Measurements from ENCODE around the gene IL20RA. TPM values are rescaled to one million over a fixed set of nuclear protein-coding genes. Genes with fewer than 3 reads are reported as not detected.
"Not testable (repeated sequence)": the region's sequence is repeated elsewhere in the genome, so short reads cannot be mapped to it uniquely, and the experiment has no call there.

The IL20RA gene
- total RNA-seq, 6 experiments from 2014 or later = not detected

DNA sequence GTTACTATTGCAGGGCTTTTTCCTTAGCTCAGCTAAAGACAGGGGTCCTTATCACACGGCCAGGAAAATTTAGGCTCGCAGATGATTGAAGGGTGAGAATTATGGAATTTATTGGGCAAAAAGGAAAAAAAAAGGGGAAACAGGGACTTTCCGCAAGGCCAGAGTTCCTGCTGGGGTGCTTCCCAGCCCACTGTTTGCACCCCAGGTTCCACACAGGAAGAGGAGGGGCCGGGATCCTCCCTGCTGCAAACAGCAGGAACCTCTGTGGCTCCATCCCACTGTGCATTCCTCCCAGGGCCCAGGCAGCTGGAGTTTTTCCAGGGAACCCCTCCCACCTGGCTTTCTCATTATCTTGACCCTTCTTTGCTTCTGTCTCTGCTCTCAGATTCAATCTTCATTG is 35.9 kb upstream of the IL20RA start:
- Mint-ChIP-seq H3K36me3 (ENCODE audit: low read depth) (no peaks in the 10 kb centered on the region), H3K4me3 (no peak overlapping the region), H3K27me3 (ENCODE audit: insufficient read depth) (peaks cover 8% of the 10 kb centered on the region; the same call in 1 of the 2 replicates), H3K27ac (no peak overlapping the region), H3K9me3 (no peaks in the 10 kb centered on the region), H3K4me1 (ENCODE audit: low read depth) (no peaks in the 10 kb centered on the region)
- no peak for DNase-seq
- TF ChIP-seq, protein P1, sequence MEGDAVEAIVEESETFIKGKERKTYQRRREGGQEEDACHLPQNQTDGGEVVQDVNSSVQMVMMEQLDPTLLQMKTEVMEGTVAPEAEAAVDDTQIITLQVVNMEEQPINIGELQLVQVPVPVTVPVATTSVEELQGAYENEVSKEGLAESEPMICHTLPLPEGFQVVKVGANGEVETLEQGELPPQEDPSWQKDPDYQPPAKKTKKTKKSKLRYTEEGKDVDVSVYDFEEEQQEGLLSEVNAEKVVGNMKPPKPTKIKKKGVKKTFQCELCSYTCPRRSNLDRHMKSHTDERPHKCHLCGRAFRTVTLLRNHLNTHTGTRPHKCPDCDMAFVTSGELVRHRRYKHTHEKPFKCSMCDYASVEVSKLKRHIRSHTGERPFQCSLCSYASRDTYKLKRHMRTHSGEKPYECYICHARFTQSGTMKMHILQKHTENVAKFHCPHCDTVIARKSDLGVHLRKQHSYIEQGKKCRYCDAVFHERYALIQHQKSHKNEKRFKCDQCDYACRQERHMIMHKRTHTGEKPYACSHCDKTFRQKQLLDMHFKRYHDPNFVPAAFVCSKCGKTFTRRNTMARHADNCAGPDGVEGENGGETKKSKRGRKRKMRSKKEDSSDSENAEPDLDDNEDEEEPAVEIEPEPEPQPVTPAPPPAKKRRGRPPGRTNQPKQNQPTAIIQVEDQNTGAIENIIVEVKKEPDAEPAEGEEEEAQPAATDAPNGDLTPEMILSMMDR (IDR thresholded peaks at IDR 0.05) = no peak

DNA sequence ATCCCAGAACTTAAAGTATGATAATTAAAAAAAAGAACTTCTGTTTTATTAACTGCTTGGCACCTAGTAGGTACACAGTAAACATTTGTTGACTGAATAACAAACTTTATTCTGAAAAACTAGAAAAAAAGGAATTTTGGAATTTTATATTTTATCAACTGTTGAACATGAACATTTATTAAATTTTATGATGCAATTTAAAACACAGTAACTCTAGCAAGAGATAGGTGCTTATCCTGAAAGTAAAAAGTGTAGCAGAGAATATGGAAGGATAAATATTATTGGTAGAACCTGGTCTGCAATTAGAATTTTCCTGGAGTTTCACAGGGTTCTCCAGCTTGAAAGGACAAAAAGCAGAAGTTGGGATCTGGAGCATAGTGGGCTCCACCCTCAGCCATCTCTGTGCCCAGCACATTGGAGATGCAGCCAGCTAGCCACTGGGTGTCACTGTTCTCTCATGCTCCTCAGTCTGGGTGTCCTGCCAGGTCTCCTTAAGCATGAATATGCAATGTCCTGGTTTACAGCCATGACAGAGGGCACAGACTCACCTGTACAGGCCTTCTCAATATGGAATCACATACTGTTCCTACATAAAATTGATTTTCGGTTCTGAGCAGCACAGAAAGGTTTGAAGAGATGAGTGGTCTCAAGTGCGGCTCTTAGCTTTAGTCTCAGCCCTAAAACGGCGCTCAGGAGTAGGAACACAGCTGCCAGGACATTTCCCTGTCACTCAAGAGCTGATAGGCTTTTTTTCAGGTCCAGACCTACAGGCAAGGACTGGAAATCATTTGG is 31.7 kb upstream of the IL20RA start:
- H3K27me3 Mint-ChIP-seq (ENCODE audit: insufficient read depth) = no peaks in the 10 kb centered on the region; the same call in 1 of the 2 replicates
- no peak overlapping the region for H3K4me3 Mint-ChIP-seq
- TF ChIP-seq, protein P1 (IDR thresholded peaks at IDR 0.05) = peak; percentile 83
- H3K4me1 Mint-ChIP-seq (ENCODE audit: low read depth) = no peaks in the 10 kb centered on the region
- peak; percentile 65 for DNase-seq
- H3K36me3 Mint-ChIP-seq (ENCODE audit: low read depth) = no peaks in the 10 kb centered on the region
- no peaks in the 10 kb centered on the region; the same call in 1 of the 2 replicates for H3K9me3 Mint-ChIP-seq
- H3K27ac Mint-ChIP-seq = no peak overlapping the region

DNA sequence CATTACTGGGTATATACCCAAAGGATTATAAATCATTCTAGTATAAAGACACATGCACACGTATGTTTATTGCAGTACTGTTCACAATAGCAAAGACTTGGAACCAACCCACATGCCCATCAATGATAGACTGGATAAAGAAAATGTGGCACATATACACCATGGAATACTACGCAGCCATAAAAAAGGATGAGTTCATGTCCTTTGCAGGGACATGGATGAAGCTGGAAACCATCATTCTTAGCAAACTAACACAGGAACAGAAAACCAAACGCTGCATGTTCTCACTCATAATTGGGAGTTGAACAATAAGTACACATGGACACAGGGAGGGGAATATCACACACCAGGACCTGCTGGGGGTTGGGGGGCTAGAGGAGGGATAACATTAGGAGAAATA is 31.0 kb upstream of the IL20RA start:
- not testable (repeated sequence) for H3K36me3 Mint-ChIP-seq (ENCODE audit: low read depth); DNase-seq; H3K4me3 Mint-ChIP-seq; H3K27me3 Mint-ChIP-seq (ENCODE audit: insufficient read depth); H3K4me1 Mint-ChIP-seq (ENCODE audit: low read depth); H3K27ac Mint-ChIP-seq; H3K9me3 Mint-ChIP-seq

DNA sequence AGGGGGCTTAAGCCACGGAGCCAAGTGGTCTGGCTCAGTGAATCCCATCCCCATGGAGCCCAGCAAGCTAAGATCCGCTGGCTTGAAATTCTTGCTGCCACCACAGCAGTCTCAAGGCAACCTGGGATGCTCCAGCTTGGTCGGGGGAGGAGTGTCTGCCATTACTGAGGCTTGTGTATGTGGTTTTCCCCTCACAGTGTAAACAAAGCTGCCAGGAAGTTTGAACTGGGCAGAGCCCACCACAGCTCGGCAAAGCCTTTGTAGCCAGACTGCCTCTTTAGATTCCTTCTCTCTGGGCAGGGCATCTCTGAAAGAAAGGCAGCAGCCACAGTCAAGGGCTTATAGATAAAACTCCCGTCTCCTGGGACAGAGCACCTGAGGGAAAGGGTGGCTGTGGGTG is 25.5 kb upstream of the IL20RA start:
- H3K4me3 Mint-ChIP-seq = no peak overlapping the region
- H3K4me1 Mint-ChIP-seq (ENCODE audit: low read depth) = no peaks in the 10 kb centered on the region
- H3K9me3 Mint-ChIP-seq = no peaks in the 10 kb centered on the region; the same call in 1 of the 2 replicates
- TF ChIP-seq, protein P1 (IDR thresholded peaks at IDR 0.05) = no peak
- peaks cover 19% of the 10 kb centered on the region for H3K27me3 Mint-ChIP-seq (ENCODE audit: insufficient read depth)
- no peak overlapping the region for H3K27ac Mint-ChIP-seq
- no peaks in the 10 kb centered on the region for H3K36me3 Mint-ChIP-seq (ENCODE audit: low read depth)
- DNase-seq = no peak

DNA sequence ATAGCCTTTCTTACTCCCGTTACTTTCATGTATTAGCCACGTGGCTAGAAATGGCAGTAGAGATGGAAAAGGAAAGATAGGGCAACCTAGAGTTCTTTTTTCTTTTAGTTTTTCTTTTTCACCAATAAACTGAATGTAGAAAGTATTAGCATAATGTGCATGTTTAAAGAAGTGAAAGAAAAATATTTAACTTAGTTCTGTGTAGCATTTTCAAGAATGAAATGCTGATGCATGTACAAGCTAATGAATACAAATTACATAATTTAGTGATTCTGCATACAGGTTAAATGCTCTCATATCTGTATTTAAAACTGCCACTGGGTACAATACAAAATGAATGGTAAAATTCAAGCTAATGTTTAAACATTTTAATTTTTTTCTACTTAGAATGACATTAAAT is 22.6 kb upstream of the IL20RA start:
- H3K27me3 Mint-ChIP-seq (ENCODE audit: insufficient read depth) = peaks cover 24% of the 10 kb centered on the region
- H3K4me1 Mint-ChIP-seq (ENCODE audit: low read depth) = no peaks in the 10 kb centered on the region
- TF ChIP-seq, protein P1 (IDR thresholded peaks at IDR 0.05) = no peak
- H3K9me3 Mint-ChIP-seq = no peaks in the 10 kb centered on the region
- H3K4me3 Mint-ChIP-seq = no peak overlapping the region
- H3K36me3 Mint-ChIP-seq (ENCODE audit: low read depth) = no peaks in the 10 kb centered on the region
- no peak overlapping the region for H3K27ac Mint-ChIP-seq
- no peak for DNase-seq

DNA sequence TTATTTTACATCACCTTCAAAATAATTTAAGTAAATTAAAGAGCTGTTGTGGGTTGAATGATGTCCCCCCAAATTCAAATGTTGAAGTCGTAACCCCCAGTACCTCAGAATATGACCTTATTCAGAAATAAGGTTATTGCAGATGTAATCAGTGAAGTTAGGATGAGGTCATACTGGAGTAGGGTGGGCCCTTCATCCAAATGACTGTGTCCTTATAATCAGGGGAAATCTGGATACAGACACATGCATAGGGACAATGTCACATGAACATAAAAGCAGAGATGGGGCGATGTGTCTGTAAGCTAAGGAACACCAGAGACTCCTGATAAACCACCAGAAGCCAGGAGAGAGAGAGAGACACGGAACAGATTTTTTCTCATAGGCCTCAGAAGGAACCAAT is 13.3 kb upstream of the IL20RA start:
- H3K4me3 Mint-ChIP-seq = no peak overlapping the region
- no peak overlapping the region for H3K27ac Mint-ChIP-seq
- H3K9me3 Mint-ChIP-seq = no peaks in the 10 kb centered on the region
- H3K27me3 Mint-ChIP-seq (ENCODE audit: insufficient read depth) = peaks cover 1% of the 10 kb centered on the region
- H3K36me3 Mint-ChIP-seq (ENCODE audit: low read depth) = no peaks in the 10 kb centered on the region
- TF ChIP-seq, protein P1 (IDR thresholded peaks at IDR 0.05) = no peak
- no peaks in the 10 kb centered on the region for H3K4me1 Mint-ChIP-seq (ENCODE audit: low read depth)
- DNase-seq = no peak
